Epithelial cell of esophagus (primary cell): Measurements from ENCODE around the gene GAS2L1.
"Not testable (repeated sequence)": the region's sequence is repeated elsewhere in the genome, so short reads cannot be mapped to it uniquely, and the experiment has no call there.

ENCODE experiments used
- DNase-seq: peaks from one replicate; pipeline ENCODE4 v3.0.0; 2010; ENCODE audit warnings: low read depth
- H3K4me3 ChIP-seq: 2 replicates; pipeline ENCODE4 v1.5.1; 2011; ENCODE audit warnings: mild to moderate bottlenecking, low read length, control low read depth
- CTCF ChIP-seq: IDR thresholded peaks from 2 replicates; pipeline ENCODE4 v1.5.1; 2011; ENCODE audit warnings: low read depth, mild to moderate bottlenecking, low read length, control low read depth, inconsistent platforms; ENCODE audit not compliant: insufficient read depth; ENCODE audit errors: missing control alignments

The GAS2L1 gene

GRCh38 chr22:29348041-29348440 lies 41.6 kb downstream of the GAS2L1 start:
- no peak overlapping the region for H3K4me3 ChIP-seq
- no peak for DNase-seq
- no peak for TF ChIP-seq CTCF

DNA sequence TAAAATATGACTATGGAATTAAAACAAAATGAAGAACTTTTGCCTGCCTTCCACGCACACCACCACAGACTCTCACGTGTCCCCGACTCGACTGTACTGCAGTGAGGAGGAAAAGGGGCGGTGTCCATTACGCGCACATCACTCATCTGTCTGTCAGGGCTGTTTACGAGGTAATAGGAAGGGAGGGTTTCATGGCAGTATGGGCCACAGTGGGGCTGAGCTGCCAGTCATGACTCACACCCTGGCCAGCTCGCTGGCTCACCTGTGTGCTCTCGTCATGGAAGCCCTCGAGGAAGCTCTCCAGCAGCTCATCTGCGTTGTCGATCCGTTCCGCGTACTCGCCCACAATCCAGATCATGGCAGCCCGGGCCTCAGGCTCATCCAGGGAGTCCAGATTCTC lies 42.5 kb downstream of the GAS2L1 start:
- H3K4me3 ChIP-seq: no peak overlapping the region
- DNase-seq: peak; percentile 89
- no peak for TF ChIP-seq CTCF

GRCh38 chr22:29351042-29351441 lies 44.6 kb downstream of the GAS2L1 start:
- no peak overlapping the region for H3K4me3 ChIP-seq
- DNase-seq: no peak
- no peak for TF ChIP-seq CTCF

DNA sequence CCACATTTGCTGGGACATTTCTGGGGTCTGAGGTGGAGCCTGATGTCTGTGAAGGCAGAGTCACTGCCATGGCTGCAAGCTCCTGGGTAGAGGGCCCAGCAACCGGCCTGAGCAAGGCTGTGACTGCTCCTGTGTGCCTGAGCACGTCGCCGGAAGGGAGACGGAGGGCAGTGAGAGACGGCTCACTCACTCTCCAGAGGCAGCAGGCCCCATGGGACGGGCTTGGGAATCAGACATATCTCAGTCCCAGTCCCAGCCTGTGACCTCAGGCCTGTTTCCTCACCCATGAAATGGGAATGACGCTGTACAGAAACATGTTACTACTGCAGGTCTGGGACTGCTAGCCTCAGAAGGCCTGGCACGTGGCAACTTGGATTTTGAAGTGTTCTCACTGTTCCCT lies 45.4 kb downstream of the GAS2L1 start:
- no peak for DNase-seq
- H3K4me3 ChIP-seq: no peak overlapping the region
- TF ChIP-seq CTCF: no peak

DNA sequence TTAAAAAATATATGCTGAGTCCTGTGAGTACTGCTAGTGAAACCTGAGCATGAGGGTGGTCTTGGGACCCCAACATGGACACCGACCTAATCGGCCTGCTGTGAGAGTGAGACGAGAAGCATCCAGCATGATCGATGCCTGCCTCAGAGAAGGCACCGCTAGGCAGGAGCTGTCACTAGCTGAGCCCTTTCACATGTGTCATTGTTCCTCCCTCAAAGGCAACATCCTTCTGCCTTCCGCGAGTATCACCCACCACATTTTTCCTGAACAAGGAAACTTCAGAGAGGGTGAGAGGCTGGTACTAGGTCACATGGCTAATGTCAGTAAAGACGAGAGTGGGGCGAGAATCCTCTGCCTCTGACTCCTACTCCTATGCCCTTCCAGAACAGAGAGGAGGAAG lies 46.3 kb downstream of the GAS2L1 start:
- TF ChIP-seq CTCF: no peak
- DNase-seq: no peak
- H3K4me3 ChIP-seq: no peak overlapping the region

DNA sequence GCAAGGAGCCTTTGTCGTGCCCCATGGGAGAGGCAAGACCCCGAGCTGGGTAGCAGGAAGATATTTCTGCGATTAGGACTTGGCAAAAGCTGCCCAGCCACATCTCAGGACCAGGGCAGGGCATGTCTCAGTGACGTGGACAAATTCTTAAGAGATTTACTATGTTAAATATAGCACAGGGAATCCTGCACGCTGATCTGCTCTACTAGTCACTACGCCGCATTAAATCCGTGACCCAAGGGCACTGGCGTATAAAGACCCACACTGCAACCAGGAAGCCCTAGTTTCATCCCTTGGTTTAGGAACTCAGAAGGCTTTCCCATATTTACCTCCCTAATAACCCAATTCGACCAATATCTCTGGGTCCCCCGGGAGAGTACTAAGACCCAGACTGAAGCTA lies 46.8 kb downstream of the GAS2L1 start:
- no peak for TF ChIP-seq CTCF
- no peak for DNase-seq
- no peak overlapping the region for H3K4me3 ChIP-seq

DNA sequence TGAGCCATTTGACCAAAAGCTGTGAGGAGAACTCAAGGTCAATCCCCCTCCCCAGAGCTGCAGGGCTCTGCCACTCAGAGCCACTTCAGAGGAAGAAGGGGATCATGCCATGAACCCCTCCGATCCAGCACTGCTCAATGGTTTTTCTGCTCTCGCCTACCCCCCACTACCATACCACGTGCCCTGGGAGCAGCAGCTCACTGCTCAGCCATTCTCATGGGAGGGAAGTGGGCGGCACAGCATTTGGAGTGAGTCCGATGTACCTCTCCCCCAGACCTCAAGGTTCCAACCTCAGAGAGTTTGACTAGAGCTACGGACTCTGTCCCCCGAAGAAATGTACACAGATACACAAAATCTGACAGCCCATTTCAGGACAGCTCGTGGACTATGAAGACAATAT lies 47.4 kb downstream of the GAS2L1 start:
- no peak for DNase-seq
- no peak for TF ChIP-seq CTCF

DNA sequence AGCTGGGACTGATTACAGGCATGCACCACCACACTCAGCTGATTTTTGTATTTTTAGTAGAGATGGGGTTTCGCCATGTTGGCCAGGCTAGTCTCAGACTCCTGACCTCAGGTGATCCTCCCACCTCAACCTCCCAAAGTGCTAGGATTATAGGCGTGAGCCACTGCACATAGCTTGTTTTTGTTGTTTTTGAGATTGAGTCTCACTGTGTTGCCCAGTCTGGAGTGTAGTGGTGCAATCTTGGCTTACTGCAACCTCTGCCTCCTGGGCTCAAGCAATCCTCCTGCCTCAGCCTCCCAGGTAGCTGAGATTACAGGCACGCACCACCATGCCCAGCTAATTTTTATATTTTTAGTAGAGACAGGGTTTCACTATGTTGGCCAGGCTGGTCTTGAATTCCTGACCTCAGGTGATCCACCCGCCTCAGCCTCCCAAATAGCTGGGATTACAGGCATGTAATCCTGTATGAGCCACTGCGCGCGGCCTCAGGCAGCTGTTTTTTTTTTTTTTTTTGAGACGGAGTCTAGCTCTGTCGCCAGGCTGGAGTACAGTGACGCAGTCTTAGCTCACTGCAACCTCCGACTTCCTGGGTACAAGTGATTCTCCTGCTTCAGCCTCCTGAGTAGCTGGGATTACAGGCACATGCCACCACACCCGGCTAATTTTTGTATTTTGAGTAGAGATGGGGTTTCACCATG lies 50.9 kb downstream of the GAS2L1 start:
- not testable (repeated sequence) for DNase-seq

More for the DNA sequence above, 47.4 kb downstream of the GAS2L1 start:
- no peak overlapping the region for H3K4me3 ChIP-seq

More for the DNA sequence above, 50.9 kb downstream of the GAS2L1 start:
- not testable (repeated sequence) for H3K4me3 ChIP-seq
